CD4-positive, alpha-beta T cell treated with Interleukin-17A for 1 hour (primary cell): ENCODE results near the gene MFRP.

Experiments
- DNase-seq: peaks from one replicate; pipeline ENCODE4 v3.0.0-alpha.2; 2020

Gene MFRP

DNA sequence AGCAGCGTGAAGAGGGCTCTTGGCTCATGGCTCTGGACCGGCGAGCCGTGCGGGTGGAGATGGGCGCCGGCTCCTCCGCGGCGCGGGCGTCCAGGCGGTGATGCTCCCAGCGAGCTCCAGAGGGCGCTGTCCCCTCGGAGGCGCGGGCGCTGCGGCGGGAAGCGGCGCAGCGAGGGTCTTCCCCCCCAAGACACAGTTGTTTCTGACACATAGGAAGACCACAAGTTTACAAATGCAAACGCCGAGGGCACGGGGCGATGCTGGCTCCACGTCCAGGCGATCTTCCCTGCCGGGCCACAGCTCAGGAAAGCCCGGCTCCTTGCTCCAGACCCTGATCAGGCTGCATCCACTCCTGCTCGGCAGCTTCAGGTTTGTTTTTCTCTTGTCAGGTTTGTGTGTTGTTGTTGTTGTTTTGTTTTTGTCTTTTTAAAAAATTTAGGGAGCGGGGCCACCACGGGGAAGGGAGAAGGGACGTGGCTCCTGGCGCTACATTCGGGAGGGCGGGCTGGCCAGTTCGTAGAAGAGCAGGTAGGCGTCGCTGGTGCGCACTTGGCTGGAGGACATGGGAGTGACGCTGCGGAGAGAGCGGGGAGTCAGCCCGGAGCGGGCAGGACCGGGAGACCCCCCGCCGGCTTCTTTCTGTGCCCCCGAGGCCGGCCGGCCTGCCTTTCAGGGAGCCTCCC lies 10.0 kb upstream of the MFRP start:
- DNase-seq: peak; percentile 74

DNA sequence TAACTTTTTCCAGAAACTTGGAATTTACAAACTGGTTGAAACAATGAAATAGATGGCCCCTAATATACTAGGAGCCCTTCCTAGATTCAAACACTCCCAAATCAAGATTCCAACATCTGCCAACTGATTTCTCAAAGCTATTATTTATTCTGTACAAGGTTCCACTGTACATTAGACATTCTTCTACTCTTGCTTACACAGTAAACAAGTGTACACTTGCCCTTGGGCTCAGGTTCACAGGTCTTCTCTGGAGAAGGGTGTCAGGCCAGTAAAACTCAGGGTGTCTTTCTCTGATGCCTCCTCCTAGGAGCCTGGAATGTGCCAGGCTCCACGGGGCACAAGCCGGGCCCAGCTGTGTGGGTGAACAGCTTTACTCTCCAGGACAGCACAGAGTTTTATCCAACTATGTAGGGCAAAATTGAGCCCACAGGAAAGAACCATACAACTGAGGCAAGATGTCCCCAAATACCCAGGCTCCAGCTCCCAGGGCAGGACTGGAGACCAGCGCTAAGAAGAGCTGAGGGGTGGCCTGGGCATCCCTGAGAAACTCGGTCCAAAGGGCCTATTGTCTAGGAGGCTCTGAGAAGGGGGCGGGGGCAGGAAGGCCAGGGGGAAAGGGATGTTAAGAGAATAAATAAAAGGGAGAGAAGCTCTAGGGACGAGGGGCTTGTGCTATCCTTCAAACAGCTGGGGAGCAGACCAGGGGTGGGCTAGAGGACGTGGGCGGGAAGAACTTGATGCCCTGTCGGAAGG lies 8.8 kb upstream of the MFRP start:
- DNase-seq: no peak

DNA sequence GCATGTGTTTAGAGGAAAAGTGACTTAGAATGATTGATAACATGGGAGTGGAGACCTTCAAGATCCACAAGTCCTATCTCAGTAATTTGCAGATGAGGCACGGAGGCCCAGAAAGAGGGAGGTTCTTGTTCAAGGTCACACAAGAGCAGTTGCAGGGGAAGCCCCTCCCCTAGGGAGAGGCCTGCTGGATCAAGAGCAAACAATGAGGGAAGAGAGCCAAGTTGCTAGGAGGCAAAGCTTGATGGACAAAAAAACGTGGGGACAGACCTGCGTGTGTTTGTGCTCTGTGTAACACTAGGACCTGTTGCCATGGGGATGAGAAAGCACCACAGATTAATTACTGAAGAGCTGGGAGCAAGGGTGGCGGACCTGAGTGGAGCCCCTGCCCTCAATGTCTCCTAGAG lies 6.4 kb upstream of the MFRP start:
- no peak for DNase-seq

DNA sequence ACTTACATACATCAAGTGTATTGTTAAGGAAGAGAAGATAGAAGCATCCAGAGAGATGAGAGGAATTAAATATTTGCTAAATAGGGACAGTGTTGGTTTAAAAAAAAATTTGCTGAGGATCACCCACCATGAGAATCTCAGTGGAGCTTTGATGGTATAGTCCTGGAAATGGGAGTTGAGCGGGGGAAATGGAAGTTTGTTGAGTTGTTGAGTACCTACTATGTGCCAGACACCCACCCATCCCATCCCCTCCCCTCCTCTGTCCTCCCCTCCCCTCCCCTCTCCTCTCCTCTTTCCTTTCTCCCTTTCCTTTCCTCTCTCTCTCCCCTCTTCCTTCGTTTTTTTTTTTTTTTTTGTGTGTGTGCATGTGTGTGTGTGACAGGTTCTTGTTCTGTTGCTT lies 4.7 kb upstream of the MFRP start:
- no peak for DNase-seq

DNA sequence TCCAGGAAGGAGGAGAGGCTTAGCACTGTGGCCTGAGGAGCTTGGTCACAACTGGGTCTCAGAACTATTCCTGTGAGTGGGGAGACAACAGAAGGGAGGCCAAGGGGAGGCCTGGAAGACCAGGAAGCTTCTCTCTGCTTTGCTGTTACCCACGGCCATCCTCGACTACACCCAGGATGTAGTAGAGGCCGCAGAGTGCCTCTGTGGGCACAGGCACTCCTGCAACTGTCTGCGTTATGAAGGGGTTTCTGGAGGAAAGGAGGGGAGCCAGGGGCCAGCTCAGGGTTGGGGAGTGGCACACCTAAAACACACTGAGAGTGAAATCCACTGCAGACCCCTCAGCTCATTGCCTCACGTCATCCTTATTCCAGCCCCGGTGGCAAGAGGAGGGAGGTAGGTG lies 3.8 kb upstream of the MFRP start:
- DNase-seq: no peak

DNA sequence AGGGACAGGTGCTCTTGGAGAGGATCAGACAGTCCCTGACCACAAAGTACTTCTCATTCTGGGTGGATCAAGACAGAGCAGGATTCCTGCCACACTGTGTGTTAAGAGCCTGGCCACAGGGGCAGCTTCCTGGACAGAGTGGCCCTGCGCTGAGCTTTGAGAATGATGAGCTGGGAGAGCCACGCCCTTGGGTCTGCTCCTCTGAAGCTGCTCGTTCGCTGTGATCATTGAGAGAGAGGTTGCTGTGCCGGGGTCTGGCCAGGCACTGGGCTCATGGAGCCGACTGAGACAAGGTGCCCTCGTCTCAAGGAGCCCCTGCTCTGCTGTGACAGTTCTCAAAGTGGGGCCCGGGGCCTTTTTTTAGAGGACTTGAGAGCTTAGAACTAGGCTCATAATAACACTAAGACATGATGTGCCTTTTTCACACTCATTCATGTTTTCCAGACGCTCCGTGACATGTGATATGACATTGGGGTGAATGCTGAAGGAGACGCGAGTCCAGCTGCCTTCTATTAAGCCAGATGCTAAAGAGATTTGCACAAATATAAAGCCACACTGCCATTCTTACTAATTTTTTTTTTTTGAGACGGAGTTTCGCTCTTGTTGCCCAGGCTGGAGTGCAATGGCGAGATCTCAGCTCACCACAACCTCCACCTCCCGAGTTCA lies 1.6 kb upstream of the MFRP start:
- no peak for DNase-seq

DNA sequence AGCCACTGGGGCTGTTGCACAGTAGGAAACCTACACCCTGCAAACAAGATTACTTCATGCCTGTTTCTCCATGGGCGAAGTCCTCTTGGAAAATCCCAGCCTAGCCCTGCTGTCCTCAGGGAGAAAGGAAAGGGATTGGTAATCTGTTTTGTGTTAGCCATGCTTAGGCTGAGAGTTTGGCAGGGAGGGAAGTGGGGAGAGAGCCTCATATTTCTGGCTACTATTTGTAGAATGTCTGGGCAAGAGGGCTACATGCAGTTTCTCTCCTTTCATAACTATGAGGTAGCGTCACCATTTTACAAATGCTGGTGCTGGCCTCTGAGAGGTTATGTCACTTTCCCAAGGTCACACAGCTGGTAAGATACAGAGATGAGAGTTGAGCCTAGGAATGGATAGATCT lies 737 bp upstream of the MFRP start:
- DNase-seq: no peak

DNA sequence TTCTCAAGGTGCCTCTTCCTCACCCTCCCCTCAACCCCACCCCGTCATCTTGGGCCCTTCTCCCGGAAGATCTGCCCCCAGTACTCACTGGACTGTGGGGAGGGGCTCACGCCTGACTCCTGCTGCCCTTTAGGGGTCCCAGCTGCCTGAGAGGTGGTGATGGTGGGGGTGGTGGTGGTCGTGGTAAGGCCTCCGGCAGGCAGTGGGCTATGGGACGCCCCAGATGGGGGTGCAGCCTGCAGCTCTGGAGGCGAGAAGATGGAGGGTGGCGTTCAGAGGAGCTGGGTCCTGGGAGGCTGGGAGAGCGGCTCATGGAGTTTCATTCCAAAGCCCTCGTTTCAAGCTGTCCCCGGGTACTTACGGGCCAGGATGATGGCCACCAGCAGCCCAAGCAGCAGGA lies 820 bp downstream of the MFRP start:
- no peak for DNase-seq

DNA sequence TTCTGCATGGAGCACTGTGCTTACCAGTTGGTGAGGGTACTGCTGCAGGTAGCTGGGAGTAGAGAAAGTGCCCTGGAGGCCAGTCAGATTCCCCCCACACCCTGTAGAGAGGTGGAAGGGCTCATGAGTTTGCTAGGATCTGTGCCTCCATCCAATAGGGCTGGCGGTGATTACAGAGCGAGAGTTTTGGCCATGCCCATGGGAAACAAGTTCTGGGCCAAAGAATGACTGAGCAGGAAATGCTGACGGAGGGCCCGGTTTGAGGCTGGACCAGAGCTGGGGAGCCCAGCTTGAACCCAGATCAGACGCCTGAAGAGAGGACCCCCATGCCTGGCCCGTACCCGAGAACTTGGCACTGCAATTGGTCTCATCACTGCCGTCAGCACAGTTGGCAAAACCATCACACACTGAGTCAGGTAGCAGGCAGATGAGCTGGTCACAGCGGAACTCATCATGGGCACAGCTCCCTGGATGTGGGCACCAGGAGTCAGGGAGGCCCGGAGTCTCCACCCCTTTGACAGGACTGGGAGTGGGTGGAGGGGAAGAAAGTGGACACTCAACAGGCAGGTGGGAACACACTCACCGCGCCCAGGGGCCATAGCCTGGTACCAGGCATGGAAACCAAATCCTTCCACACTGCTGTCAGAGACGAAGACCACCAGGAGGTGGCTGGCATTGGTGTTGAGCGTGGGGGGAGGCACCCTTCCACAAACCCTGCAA lies 2.1 kb downstream of the MFRP start:
- no peak for DNase-seq

DNA sequence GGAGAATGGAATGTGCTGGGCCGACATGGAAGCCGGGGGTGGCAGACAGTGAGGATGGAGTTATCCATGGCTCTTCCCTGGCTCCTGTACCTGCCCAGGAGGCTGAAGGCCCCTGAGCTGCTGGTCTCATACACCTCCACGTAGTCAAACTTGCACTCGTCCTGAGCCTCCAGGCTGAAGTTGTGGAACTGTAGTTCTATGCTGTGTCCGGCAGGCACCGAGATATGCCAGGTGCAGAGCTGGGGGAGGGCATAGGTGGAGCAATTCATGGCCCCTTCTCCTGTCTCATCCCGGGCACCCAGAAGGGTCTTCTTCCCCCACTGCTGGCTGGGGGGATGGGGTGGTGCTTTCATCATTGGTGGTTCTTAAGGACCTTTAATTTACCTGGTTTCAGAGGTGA lies 2.8 kb downstream of the MFRP start:
- no peak for DNase-seq

DNA sequence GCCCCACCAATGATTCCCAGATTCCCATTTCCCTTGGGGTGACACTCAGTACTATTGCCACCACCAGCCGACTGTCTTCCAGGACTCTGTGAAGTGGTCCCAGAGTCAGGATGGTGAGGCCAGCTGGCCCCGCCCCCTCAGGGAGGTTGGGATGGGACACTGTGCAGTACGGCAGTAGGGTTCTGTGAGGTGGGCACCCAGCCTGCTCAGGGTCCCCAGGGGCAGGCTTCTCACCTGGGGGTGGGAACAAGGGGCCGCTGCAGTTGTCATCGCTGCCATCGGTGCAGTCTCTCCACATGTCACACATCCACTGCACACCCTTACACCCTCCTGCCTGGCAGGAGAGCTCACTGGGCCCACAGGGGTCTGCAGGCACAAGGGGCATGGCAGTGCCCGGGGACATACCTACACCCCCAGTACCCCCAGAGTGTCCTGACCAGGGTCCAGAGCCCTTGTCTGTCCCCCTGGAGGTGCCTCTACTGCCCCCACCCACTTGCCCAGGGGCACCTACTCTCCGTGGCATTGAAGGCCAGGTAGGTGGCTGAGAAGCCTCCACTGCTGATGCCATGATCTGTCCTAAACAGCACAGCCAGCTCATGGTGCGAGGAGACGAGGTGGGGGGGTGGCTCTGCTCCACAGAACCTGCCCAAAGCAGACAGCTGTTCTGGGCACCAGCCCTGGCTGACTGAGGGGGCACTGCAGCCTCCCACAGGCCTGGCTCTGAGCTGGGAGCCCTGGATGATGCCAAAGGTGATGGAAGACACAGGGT lies 4.0 kb downstream of the MFRP start:
- no peak for DNase-seq

DNA sequence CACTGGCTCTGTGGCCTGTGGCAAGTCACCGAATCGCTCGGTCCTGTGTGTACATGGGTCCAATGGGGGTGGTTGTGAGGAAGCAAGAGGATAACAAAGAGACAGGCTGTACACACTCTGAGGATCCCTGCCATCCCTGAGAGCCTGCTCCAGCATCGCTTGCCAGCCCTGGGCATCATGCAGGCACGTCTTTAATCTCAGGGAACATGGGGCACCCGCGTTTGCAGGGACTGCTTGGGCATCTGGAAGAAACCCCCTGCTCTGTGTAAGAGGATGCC lies 4.5 kb downstream of the MFRP start:
- no peak for DNase-seq

DNA sequence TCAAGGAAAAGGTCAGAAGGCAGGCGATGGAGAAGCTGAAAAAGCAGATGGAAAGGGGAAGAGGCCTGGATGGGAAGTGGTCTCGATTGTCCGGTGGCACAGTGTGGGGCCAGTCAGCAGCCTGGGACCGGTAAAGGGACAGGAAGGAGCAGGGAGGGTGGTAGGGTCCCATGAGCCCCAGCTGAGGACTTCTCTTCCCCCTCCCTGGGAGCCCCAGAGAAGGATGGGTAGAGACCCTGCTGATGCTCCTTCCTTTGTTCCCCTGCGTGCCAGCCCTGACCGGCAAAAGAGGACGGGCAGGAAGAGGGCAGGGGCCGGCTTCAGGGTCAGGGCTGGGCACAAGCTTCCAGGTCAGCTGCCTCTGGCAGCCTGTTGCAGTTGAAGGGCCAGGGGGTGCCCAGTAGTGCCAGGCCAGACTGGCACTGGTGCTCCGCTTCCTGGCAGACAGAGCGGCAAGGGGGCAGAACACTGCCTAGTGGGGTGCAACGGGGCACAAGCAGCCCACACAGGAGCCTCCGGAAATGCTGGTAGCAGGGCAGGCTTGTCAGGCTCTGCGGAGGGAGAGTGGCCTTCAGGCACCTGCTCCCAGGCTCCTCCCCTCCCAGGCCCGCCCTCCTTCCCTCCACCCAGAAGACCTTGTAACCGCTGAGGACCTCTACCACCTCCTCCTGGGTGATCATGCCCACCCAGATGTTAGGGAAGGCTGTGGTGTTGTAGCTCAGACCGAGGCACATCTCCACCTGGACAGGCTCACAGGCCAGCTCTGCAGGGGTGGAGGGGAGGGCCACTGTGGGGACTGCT lies 5.1 kb downstream of the MFRP start:
- no peak for DNase-seq

DNA sequence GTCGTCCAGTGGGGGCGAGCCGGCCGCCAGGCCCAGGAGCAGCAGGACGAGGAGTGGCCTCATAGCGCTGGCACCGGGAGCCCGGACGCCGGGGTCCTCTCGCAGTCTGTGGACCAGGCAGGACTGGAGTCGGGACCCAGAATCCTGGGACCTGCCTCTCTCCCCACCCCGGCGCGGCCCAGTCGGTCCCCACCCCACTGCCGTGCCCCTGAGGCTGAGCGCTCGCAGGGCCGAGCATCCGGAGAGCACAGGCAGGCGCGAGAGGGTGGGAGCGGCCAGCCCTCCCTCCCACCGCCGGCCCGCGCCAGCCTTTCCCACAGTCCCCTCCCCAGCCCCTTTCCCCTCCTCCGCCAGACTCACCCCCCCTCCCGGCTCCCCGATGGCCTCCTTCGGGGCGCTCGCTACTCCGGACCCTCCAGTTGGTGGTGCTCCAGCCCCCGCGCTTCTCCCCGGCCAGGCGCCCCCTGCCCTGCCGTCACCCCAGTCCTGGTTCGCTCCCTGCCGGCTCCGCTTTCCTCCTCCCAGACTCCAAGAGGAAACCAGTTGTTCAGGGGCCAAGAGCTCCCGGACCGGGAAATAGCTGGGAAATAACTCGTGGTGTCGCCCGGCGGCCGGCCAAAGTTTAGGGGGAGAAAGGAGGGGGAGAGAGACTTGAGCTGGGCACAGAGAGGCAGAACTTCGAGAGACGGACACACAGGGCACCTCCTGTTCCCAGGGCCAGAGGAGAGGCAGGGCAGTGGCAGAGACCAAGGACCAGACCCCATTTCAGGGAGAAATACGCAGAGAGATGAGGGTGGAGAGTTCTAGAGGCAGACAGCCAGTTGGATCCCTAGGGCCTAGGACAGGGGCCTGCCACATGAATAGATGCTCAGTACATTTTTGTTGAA lies 5.9 kb downstream of the MFRP start, which contains the start of gene C1QTNF5:
TSS of gene C1QTNF5 (minus strand) at position 549 of the 887 bp plus-strand sequence. CDS start at position 63, 486 bp downstream.
- DNase-seq: no peak

DNA sequence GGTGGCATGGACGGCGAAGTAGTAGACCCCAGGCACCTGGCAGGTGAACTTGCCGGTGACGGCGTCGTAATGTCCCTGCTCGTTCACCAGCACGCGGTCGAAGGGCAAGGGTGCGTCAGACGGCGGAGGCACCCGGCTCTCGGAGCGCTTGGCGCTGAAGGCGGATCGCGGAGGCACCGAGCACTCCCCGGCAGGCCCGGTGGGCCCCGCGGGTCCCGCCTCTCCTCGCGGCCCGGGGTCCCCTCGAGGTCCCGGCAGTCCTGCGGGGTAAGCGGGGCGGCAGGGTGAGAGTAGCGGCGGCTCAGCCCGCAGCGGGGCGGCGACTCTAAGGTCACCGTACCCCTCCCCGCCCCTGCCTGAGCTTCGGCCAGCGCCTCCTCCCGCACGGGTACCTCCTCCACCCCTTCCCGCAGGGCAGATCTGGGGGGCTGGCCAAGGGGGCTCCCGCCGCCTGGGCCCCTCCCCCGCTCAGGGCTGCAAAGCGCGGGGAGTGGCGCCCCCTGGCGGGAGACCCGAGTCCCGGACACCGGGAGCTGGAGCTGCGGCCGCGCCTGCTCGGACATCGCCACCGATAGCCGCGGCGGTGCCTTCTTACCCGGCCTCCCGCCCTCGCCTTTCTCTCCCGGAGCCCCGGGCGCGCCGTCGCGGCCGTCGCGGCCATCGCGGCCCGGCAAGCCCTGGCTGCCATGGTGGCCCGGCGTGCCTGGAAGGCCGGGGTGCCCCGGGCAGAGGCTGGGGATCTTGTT lies 6.7 kb downstream of the MFRP start:
- no peak for DNase-seq

DNA sequence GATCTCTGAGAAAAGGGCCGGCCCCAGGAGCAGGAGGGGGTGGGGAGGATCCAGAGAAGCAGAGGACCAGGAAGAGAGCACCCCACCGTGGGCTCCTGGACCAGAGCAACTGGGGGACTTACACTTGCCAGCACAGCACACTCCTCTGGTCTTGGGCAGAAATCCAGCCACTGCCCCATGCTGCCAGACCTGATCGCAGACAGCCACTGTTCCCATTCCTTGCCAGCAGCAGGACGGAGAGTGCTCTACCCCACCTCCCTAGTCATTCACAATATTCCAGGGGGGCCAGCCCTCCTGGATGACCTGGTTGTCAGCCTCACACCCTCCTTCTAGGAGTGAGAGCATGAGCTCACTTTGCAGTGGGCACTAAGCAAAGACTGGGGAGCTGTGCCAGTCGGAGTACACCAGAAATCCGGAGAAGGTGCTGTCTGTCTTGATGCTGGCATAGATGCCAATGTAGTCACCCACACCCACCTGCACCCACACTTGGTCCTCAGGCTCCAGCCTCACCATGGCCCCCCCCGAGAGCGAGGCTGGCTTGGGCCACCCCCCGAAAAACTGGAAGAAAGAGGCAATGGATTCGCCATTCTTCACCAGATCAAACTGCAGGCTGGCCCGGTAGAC lies 7.4 kb downstream of the MFRP start:
- no peak for DNase-seq

DNA sequence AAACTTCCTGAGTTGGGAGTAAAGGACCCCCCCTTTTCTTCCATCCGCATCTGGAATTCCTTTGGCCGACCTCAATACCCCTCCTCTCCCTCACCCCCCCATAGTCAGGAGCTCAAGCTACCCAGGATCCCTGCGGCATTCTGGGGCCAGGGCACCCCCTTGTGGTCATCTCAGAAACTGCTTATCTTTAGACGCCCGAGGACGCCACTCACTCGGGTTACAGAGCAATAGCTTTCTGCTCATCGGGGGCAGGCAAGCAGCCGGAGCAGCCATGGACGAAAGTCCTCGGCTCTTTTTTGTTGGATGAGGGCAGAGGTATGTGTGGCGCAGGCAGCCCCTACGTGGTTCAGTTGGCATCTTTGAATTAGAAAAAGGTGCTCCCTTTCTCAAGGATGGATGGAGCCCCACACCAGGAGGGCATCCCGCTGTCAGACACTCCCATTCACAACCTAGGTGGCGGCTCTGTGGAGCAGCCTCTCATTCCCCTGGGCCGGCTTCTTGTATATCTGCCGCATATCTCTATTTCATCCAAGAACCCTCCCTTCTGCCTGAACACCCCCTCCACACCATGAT lies 8.1 kb downstream of the MFRP start:
- DNase-seq: peak; percentile 76

DNA sequence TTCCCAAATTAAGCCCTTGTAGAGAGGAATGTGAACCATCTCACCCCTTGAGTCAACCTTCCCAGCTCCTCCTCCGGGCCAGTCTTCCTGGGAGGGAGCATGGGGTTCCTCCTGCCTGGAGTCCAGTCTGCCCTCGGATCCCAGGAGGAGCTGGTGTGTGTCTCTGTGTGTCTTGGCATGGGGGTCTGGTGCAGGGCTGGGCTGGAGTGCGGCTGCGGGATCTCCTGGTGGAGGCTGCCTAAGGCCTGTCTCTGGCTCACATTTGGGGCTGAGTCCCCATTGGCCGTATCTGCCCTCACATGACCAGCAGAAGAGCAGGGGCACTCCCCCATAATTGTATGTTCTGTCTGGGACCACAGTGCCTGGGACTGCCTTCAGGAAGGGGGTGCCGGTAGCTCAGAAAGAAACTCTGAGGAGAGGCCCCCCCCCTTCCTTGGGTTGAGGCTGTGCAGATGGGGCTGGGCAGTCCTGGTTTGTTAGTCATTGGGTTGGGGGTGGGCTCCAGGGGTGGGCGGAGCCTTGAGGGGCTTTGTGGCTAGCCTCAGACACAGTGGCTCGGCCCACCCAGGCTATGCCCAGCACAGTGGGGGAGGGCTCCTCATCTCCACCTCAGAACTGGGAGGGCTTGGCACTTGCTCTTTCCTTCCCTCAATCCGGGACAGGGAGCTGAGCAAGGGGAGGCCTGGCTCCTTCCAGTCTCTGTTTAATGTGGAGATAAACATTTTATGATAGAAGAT lies 8.8 kb downstream of the MFRP start:
- DNase-seq: no peak
